Measurements from ENCODE around the gene RWDD3.

GRCh38 chr1:95221306-95221705 lies 12.7 kb upstream of the RWDD3 start:
- TF ChIP-seq POLR2A (IDR thresholded peaks at IDR 0.05): no peak
- TF ChIP-seq, protein P1, sequence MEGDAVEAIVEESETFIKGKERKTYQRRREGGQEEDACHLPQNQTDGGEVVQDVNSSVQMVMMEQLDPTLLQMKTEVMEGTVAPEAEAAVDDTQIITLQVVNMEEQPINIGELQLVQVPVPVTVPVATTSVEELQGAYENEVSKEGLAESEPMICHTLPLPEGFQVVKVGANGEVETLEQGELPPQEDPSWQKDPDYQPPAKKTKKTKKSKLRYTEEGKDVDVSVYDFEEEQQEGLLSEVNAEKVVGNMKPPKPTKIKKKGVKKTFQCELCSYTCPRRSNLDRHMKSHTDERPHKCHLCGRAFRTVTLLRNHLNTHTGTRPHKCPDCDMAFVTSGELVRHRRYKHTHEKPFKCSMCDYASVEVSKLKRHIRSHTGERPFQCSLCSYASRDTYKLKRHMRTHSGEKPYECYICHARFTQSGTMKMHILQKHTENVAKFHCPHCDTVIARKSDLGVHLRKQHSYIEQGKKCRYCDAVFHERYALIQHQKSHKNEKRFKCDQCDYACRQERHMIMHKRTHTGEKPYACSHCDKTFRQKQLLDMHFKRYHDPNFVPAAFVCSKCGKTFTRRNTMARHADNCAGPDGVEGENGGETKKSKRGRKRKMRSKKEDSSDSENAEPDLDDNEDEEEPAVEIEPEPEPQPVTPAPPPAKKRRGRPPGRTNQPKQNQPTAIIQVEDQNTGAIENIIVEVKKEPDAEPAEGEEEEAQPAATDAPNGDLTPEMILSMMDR (IDR thresholded peaks at IDR 0.05): no peak
